Measurements from ENCODE around the gene ASTN1.

DNA sequence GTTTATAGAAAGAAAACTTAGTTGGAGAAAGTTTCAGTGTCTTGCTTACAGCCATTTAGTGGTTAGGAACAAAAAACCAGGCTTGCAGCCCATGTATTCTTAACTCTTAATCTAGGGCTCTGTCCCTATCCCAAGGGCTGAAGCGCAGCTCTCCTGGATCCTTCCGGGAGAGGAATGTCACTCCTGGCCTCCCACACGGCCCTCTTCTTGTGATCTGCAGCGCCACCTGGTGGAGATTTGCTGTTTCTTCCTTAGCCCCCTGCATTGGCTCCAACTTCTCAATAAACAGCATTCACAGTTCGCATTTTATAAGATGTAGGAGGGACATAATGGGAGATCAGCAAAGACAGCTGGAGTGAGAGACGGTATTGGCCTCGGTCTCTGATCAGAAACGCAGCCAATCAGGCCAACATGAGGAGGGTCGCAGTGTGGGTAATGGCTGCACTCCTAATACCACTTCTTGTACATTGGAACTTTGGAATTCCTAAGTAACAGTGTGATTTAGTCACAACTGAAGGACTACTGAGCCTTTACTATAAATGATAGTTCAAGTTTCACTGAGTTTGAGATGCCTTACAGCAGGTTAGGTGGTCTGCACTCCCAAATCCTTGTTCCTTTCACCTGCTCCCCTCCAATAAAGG lies 283.4 kb downstream of the ASTN1 start:
- TF ChIP-seq, protein P1, sequence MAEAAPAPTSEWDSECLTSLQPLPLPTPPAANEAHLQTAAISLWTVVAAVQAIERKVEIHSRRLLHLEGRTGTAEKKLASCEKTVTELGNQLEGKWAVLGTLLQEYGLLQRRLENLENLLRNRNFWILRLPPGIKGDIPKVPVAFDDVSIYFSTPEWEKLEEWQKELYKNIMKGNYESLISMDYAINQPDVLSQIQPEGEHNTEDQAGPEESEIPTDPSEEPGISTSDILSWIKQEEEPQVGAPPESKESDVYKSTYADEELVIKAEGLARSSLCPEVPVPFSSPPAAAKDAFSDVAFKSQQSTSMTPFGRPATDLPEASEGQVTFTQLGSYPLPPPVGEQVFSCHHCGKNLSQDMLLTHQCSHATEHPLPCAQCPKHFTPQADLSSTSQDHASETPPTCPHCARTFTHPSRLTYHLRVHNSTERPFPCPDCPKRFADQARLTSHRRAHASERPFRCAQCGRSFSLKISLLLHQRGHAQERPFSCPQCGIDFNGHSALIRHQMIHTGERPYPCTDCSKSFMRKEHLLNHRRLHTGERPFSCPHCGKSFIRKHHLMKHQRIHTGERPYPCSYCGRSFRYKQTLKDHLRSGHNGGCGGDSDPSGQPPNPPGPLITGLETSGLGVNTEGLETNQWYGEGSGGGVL (tag by site-specific recombination; IDR thresholded peaks at IDR 0.05), result no peak
- TF ChIP-seq ZNF521 (tag by site-specific recombination; IDR thresholded peaks at IDR 0.05) (no peak), CTCF (tag by site-specific recombination; IDR thresholded peaks at IDR 0.05) (peak; percentile 57; the same call in 1 of the 2 replicates), ZNF391 (tag by site-specific recombination; IDR thresholded peaks at IDR 0.05; ENCODE audit: borderline replicate concordance, low read depth) (no peak), ZNF600 (tag by site-specific recombination; IDR thresholded peaks at IDR 0.05) (no peak), KLF9 (tag by site-specific recombination; IDR thresholded peaks at IDR 0.05; ENCODE audit: low read depth) (no peak), ZNF121 (tag by site-specific recombination; IDR thresholded peaks at IDR 0.05) (no peak)
